Gastrocnemius medialis (tissue), 4 donors: Measurements from ENCODE around the gene MMP21. TPM values are rescaled to one million over a fixed set of nuclear protein-coding genes. Genes with fewer than 3 reads are reported as not detected.

Experiments
- ATAC-seq, 2 donors: fragments of 150-250 bp; one replicate each; pipeline ENCODE4 v1.9.1; 2016
- DNase-seq, 2 donors: peaks; one replicate each; pipeline ENCODE4 v3.0.0-alpha.2; 2019
- H3K27ac ChIP-seq, 4 donors: fragments of 200-600 bp; sonication (generic); 1 replicate in 1 of 4; 2 replicates in 3 of 4; pipeline ENCODE4 v1.5.1; 2016 to 2018; ENCODE audit warnings: mild to moderate bottlenecking in 2 of 4, moderate library complexity in 1 of 4
- H3K27me3 ChIP-seq, 3 donors: fragments of 200-600 bp; sonication (generic) in 2 of 3; 1 replicate in 1 of 3; 2 replicates in 2 of 3; pipeline versions ENCODE4 v1.5.1 to v1.6.0; 2016 to 2019; ENCODE audit warnings: mild to moderate bottlenecking in 1 of 3, moderate library complexity in 1 of 3
- H3K36me3 ChIP-seq, 2 donors: fragments of 200-600 bp; sonication (generic) in 1 of 2; one replicate each; pipeline ENCODE4 v1.5.1; 2017 to 2018
- H3K4me1 ChIP-seq, 2 donors: fragments of 200-600 bp; sonication (generic) in 1 of 2; one replicate each; pipeline ENCODE4 v1.5.1; 2016 to 2017; ENCODE audit warnings: mild to moderate bottlenecking in 2 of 2
- H3K4me3 ChIP-seq, 4 donors: fragments of 200-600 bp; sonication (generic) in 3 of 4; 1 replicate in 1 of 4; 2 replicates in 3 of 4; pipeline ENCODE4 v1.5.1; 2016 to 2019; ENCODE audit warnings: mild to moderate bottlenecking in 2 of 4
- H3K9me3 ChIP-seq, 3 donors: fragments of 200-600 bp; sonication (generic) in 2 of 3; 1 replicate in 1 of 3; 2 replicates in 2 of 3; pipeline ENCODE4 v1.5.1; 2016 to 2019
- CTCF ChIP-seq, 5 experiments: fragments of 450-650 bp in 3 of 5; fragments of 200-600 bp in 2 of 5; sonication (generic) in 2 of 5; IDR thresholded peaks in 4 of 5; conservative IDR thresholded peaks in 1 of 5; 1 replicate in 4 of 5; 2 replicates in 1 of 5; pipeline ENCODE4 v1.5.1; 2016 to 2019; ENCODE audit warnings: antibody characterized with exemption in 5 of 5, mild to moderate bottlenecking in 3 of 5, moderate library complexity in 3 of 5
- POLR2A ChIP-seq, 2 donors: fragments of 450-650 bp; IDR thresholded peaks; one replicate each; pipeline ENCODE4 v1.6.1; 2017; ENCODE audit warnings: antibody characterized with exemption in 2 of 2, mild to moderate bottlenecking in 2 of 2, moderate library complexity in 2 of 2
- in situ Hi-C, 4 donors: fragments of 200-750 bp; cut with MboI; loops; one replicate each; pipeline versions ENCODE4 v1.15.0 to v1.8.0; 2017; ENCODE audit warnings: low sequenced_read_pairs in 4 of 4
- intact Hi-C: fragments of 100-400 bp; cut with DNase I; formaldehyde crosslinking; loops from one replicate; pipeline ENCODE4 v1.15.1; 2023; ENCODE audit warnings: low total_unique reads
- total RNA-seq, 4 donors: library from RNA; depleted of rRNA; stranded (reverse); fragments of >200 nt; gene quantifications; one replicate each; pipeline versions ENCODE4 v1.1.0 to v1.2.3, GENCODE V29; 2016

The MMP21 gene
- total RNA-seq, 4 donors from 2014 or later: not detected

- Histone ChIP-seq H3K27me3 (no peaks in the 10 kb centered on the region), H3K36me3 (peaks cover 2 to 80% of the 10 kb centered on the region in 2 donors), H3K27ac (no peak overlapping the region), H3K9me3 (no peaks in the 10 kb centered on the region), H3K4me1 (no peaks in the 10 kb centered on the region), H3K4me3 (no peak overlapping the region)
- intact Hi-C loops (no loop called here), in situ Hi-C loops (no loop called here)
- ATAC-seq (no peak), DNase-seq (no peak)
- no peak for TF ChIP-seq CTCF (IDR thresholded peaks at IDR 0.05 in 4 of 5, conservative IDR thresholded peaks at IDR 0.05 in 1 of 5)
- TF ChIP-seq POLR2A (IDR thresholded peaks at IDR 0.05): no peak
Observed at GRCh38 chr10:125801574-125801973, 26.0 kb upstream of the MMP21 start.

GRCh38 chr10:125799451-125800182 is 24.0 kb upstream of the MMP21 start:
- intact Hi-C loops: no loop called here
- in situ Hi-C loops: no loop called here
- no peaks in the 10 kb centered on the region for H3K27me3 ChIP-seq
- H3K4me3 ChIP-seq: no peak overlapping the region
- DNase-seq (no peak), ATAC-seq (no peak)
- peaks cover 2 to 72% of the 10 kb centered on the region in 2 donors for H3K36me3 ChIP-seq
- H3K9me3 ChIP-seq: no peaks in the 10 kb centered on the region
- TF ChIP-seq POLR2A (IDR thresholded peaks at IDR 0.05) (no peak), CTCF (IDR thresholded peaks at IDR 0.05 in 4 of 5, conservative IDR thresholded peaks at IDR 0.05 in 1 of 5) (no peak)
- no peak overlapping the region for H3K27ac ChIP-seq
- H3K4me1 ChIP-seq: no peaks in the 10 kb centered on the region

GRCh38 chr10:125797994-125798662 is 22.5 kb upstream of the MMP21 start:
- no peak for DNase-seq
- TF ChIP-seq POLR2A (IDR thresholded peaks at IDR 0.05): no peak
- TF ChIP-seq CTCF (IDR thresholded peaks at IDR 0.05 in 4 of 5, conservative IDR thresholded peaks at IDR 0.05 in 1 of 5): no peak
- H3K27me3 ChIP-seq: no peaks in the 10 kb centered on the region
- in situ Hi-C loops: no loop called here
- H3K36me3 ChIP-seq: peaks cover 2 to 74% of the 10 kb centered on the region in 2 donors
- intact Hi-C loops: no loop called here
- H3K9me3 ChIP-seq: no peaks in the 10 kb centered on the region
- H3K27ac ChIP-seq: no peak overlapping the region
- H3K4me1 ChIP-seq: no peaks in the 10 kb centered on the region
- no peak overlapping the region for H3K4me3 ChIP-seq
- ATAC-seq: no peak

GRCh38 chr10:125797424-125797823 is 21.8 kb upstream of the MMP21 start:
- Histone ChIP-seq H3K4me3 (no peak overlapping the region), H3K4me1 (no peaks in the 10 kb centered on the region), H3K9me3 (no peaks in the 10 kb centered on the region), H3K27me3 (no peaks in the 10 kb centered on the region), H3K27ac (no peak overlapping the region), H3K36me3 (peaks cover 2 to 74% of the 10 kb centered on the region in 2 donors)
- intact Hi-C loops: no loop called here
- in situ Hi-C loops: no loop called here
- ATAC-seq (no peak), DNase-seq (no peak)
- no peak for TF ChIP-seq CTCF (IDR thresholded peaks at IDR 0.05 in 4 of 5, conservative IDR thresholded peaks at IDR 0.05 in 1 of 5)
- TF ChIP-seq POLR2A (IDR thresholded peaks at IDR 0.05): no peak
